ENCODE measurements around the gene WDR59.
"Not testable (repeated sequence)": the region's sequence is repeated elsewhere in the genome, so short reads cannot be mapped to it uniquely, and the experiment has no call there.

WDR59 gene

DNA sequence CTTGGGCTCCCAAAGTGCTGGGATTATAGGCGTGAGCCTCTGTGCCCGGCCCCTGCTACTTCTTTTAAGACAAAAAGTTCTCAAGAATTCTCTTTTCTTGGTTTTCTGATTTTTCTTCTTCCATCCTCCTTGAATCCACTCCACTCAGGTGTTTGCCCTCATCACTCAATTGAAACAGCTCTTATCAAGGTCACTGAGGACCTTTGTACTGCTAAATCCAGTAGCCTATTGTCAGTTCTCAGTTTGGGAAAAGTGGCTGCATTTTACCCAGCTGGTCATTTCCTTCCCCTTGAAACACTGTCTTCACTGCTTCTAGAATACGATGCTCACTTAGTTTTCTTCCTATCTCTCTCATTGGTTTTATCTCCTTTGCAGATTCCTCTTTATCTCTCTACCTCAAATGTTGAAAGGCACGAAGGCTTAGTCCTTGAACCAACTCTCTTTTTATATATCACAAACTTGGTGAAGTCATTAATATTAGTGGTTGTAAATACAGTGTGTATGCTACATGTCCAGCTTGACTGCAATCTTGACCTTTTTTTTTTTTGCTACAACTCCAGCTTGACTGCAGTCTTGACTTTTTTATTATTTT lies 43.7 kb upstream of the WDR59 start:
- Histone ChIP-seq H3K9ac (ENCODE audit: low read depth, low read length, poor library complexity, severe bottlenecking) (no peak overlapping the region), H3K4me1 (ENCODE audit: insufficient read depth, low read length, poor library complexity, severe bottlenecking) (peaks cover 29% of the 10 kb centered on the region), H3K9me3 (ENCODE audit: insufficient read depth, low read depth, low read length) (no peaks in the 10 kb centered on the region), H3K27me3 (ENCODE audit: insufficient read depth, low read length, poor library complexity, severe bottlenecking) (no peaks in the 10 kb centered on the region), H4K20me1 (ENCODE audit: insufficient read depth, low read length, poor library complexity, severe bottlenecking) (peaks cover 98% of the 10 kb centered on the region), H3F3A (ENCODE audit: low read depth) (no peaks in the 10 kb centered on the region; the same call in 1 of the 2 replicates), H3K36me3 (ENCODE audit: insufficient read depth, low read length) (peaks cover 32% of the 10 kb centered on the region; the same call in 1 of the 2 replicates), H3K9me2 (replicated peaks; ENCODE audit: low read depth, low read length) (no peaks in the 10 kb centered on the region), H3K4me3 (ENCODE audit: low read length, poor library complexity, severe bottlenecking) (no peak overlapping the region), H3K4me2 (ENCODE audit: low read depth, low read length, poor library complexity, severe bottlenecking) (no peak overlapping the region), H2AFZ (ENCODE audit: low read length) (no peak overlapping the region), H3K79me2 (ENCODE audit: insufficient read depth, low read length) (peaks cover 100% of the 10 kb centered on the region)
- no peak for TF ChIP-seq EZH2phosphoT487 (IDR thresholded peaks at IDR 0.05; ENCODE audit: borderline replicate concordance)
- TF ChIP-seq, protein P1, sequence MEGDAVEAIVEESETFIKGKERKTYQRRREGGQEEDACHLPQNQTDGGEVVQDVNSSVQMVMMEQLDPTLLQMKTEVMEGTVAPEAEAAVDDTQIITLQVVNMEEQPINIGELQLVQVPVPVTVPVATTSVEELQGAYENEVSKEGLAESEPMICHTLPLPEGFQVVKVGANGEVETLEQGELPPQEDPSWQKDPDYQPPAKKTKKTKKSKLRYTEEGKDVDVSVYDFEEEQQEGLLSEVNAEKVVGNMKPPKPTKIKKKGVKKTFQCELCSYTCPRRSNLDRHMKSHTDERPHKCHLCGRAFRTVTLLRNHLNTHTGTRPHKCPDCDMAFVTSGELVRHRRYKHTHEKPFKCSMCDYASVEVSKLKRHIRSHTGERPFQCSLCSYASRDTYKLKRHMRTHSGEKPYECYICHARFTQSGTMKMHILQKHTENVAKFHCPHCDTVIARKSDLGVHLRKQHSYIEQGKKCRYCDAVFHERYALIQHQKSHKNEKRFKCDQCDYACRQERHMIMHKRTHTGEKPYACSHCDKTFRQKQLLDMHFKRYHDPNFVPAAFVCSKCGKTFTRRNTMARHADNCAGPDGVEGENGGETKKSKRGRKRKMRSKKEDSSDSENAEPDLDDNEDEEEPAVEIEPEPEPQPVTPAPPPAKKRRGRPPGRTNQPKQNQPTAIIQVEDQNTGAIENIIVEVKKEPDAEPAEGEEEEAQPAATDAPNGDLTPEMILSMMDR (conservative IDR thresholded peaks at IDR 0.05; ENCODE audit: low read length) = no peak

DNA sequence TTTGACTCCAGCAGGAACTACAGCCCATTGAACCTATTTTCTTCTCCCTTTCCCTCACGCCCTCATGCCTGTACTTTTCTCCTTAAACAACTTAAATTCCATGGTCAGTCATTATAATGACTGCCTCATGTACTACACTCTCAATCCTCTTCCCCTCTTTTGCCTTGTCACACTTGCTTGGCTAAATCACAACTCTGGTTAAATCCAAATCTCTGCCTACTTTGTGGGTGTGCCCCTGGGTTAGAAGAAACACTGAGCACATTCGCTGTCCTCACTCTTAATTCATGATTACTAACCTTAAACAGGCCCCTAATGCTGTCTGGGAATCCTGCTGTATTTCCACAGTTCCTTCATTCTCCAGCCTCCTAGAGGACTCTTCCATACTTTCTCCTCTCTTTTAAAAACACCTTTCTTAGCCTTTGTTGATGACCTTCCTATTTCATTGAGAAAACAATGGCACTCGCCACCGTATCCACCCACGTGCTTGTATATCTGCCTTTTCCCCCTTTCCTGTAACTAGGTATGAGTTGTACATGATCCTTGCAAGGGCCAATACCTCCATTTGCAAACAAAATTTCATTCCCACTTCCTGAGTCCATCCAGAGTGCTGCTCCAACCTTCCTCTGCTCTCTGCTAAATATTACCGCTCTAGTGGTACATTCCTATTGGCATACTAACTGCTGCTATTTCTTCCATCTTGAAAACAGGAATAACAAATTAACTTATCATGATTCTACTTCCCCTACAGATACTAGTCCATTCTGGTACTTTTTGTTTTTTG lies 42.8 kb upstream of the WDR59 start:
- no peak overlapping the region for H3K9ac ChIP-seq (ENCODE audit: low read depth, low read length, poor library complexity, severe bottlenecking)
- peaks cover 100% of the 10 kb centered on the region for H3K79me2 ChIP-seq (ENCODE audit: insufficient read depth, low read length)
- no peaks in the 10 kb centered on the region; the same call in 1 of the 2 replicates for H3F3A ChIP-seq (ENCODE audit: low read depth)
- H3K9me3 ChIP-seq (ENCODE audit: insufficient read depth, low read depth, low read length) = no peaks in the 10 kb centered on the region
- no peak overlapping the region for H3K4me2 ChIP-seq (ENCODE audit: low read depth, low read length, poor library complexity, severe bottlenecking)
- H3K4me1 ChIP-seq (ENCODE audit: insufficient read depth, low read length, poor library complexity, severe bottlenecking) = peaks cover 31% of the 10 kb centered on the region
- no peaks in the 10 kb centered on the region for H3K27me3 ChIP-seq (ENCODE audit: insufficient read depth, low read length, poor library complexity, severe bottlenecking)
- H4K20me1 ChIP-seq (ENCODE audit: insufficient read depth, low read length, poor library complexity, severe bottlenecking) = peaks cover 98% of the 10 kb centered on the region
- no peak overlapping the region for H3K4me3 ChIP-seq (ENCODE audit: low read length, poor library complexity, severe bottlenecking)
- H2AFZ ChIP-seq (ENCODE audit: low read length) = no peak overlapping the region
- peaks cover 32% of the 10 kb centered on the region; the same call in 1 of the 2 replicates for H3K36me3 ChIP-seq (ENCODE audit: insufficient read depth, low read length)
- TF ChIP-seq, protein P1 (conservative IDR thresholded peaks at IDR 0.05; ENCODE audit: low read length) = no peak
- no peak for TF ChIP-seq EZH2phosphoT487 (IDR thresholded peaks at IDR 0.05; ENCODE audit: borderline replicate concordance)
- no peaks in the 10 kb centered on the region for H3K9me2 ChIP-seq (replicated peaks; ENCODE audit: low read depth, low read length)

DNA sequence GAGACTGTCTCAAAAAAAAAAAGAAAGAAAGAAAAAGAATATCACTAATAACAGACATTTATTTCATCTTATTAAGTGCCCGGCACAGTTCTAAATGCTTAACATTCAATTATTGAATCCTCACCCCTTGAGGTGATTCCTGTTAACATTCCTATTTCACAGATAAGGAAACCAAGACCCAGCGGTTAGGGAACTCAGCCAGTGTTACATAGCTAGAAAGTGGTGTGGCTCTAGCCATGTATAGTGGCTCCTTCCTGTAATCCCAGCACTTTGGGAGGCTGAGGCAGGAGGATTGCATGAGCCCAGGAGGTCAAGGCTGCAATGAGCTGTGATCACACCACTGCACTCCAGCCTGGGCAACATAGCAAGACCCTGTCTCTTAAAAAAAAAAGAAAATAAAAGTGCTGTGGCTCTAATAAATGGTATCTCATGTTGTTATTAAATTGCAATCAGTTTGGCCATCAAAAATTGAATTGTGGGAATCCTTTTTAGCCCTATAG lies 42.0 kb upstream of the WDR59 start:
- Histone ChIP-seq H2AFZ (ENCODE audit: low read length) (no peak overlapping the region), H4K20me1 (ENCODE audit: insufficient read depth, low read length, poor library complexity, severe bottlenecking) (peaks cover 94% of the 10 kb centered on the region), H3K4me3 (ENCODE audit: low read length, poor library complexity, severe bottlenecking) (no peak overlapping the region), H3F3A (ENCODE audit: low read depth) (no peaks in the 10 kb centered on the region; the same call in 1 of the 2 replicates), H3K9me2 (replicated peaks; ENCODE audit: low read depth, low read length) (no peaks in the 10 kb centered on the region), H3K9me3 (ENCODE audit: insufficient read depth, low read depth, low read length) (no peaks in the 10 kb centered on the region), H3K9ac (ENCODE audit: low read depth, low read length, poor library complexity, severe bottlenecking) (no peak overlapping the region), H3K79me2 (ENCODE audit: insufficient read depth, low read length) (peaks cover 99% of the 10 kb centered on the region), H3K4me1 (ENCODE audit: insufficient read depth, low read length, poor library complexity, severe bottlenecking) (peaks cover 34% of the 10 kb centered on the region), H3K4me2 (ENCODE audit: low read depth, low read length, poor library complexity, severe bottlenecking) (no peak overlapping the region), H3K27me3 (ENCODE audit: insufficient read depth, low read length, poor library complexity, severe bottlenecking) (no peaks in the 10 kb centered on the region), H3K36me3 (ENCODE audit: insufficient read depth, low read length) (peaks cover 31% of the 10 kb centered on the region; the same call in 1 of the 2 replicates)
- TF ChIP-seq, protein P1 (conservative IDR thresholded peaks at IDR 0.05; ENCODE audit: low read length) = no peak
- no peak for TF ChIP-seq EZH2phosphoT487 (IDR thresholded peaks at IDR 0.05; ENCODE audit: borderline replicate concordance)

DNA sequence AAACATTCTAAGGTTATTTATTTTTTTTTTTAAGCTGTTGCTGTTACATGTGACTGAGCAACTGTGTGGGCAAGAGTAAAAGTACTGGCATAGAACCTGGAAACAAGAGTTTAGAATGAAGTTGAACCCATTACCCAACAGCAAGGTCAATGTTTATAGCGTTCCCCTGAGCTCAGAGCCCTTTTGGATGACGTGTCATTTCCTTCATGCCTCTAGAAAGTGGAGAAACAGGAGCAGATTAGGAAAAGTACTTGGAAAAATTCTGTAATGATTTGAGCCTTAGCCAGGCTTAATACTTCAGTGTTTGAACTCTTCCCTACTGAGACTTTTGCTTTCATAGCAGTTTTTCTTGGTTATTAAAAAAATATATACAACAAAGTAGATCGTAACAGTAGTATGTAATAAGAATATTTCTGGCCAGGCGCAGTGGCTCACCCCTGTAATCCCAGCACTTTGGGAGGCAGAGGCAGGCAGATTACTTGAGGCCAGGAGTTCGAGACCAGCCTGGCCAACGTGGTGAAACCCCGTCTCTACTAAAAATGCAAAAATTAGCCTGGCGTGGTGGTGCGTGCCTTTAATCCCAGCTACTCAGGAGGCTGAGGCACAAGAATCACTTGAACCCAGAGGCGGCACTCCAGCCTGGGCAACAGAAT lies 41.4 kb upstream of the WDR59 start:
- H3K36me3 ChIP-seq (ENCODE audit: insufficient read depth, low read length) = peaks cover 32% of the 10 kb centered on the region
- not testable (repeated sequence) for H3F3A ChIP-seq (ENCODE audit: low read depth); H3K4me2 ChIP-seq (ENCODE audit: low read depth, low read length, poor library complexity, severe bottlenecking); H3K27me3 ChIP-seq (ENCODE audit: insufficient read depth, low read length, poor library complexity, severe bottlenecking); H3K9me3 ChIP-seq (ENCODE audit: insufficient read depth, low read depth, low read length); H3K9me2 ChIP-seq (replicated peaks; ENCODE audit: low read depth, low read length); H3K4me3 ChIP-seq (ENCODE audit: low read length, poor library complexity, severe bottlenecking); H2AFZ ChIP-seq (ENCODE audit: low read length); H3K9ac ChIP-seq (ENCODE audit: low read depth, low read length, poor library complexity, severe bottlenecking)
- peaks cover 93% of the 10 kb centered on the region for H4K20me1 ChIP-seq (ENCODE audit: insufficient read depth, low read length, poor library complexity, severe bottlenecking)
- peaks cover 34% of the 10 kb centered on the region for H3K4me1 ChIP-seq (ENCODE audit: insufficient read depth, low read length, poor library complexity, severe bottlenecking)
- H3K79me2 ChIP-seq (ENCODE audit: insufficient read depth, low read length) = peaks cover 99% of the 10 kb centered on the region

All from Loucy (cell line).